Activated effector memory CD4-positive, alpha-beta T cell treated with Interleukin-2 at 50 U/mL for 16 hours (primary cell): ENCODE measurements around the gene SEPHS1.
"Not testable (repeated sequence)": the region's sequence is repeated elsewhere in the genome, so short reads cannot be mapped to it uniquely, and the experiment has no call there.

Source experiments
- DNase-seq: peaks from one replicate; pipeline ENCODE4 v3.0.0-alpha.2; 2020

Gene SEPHS1

GRCh38 chr10:13348216-13349017, at the start of gene SEPHS1:
Gene SEPHS1, minus strand, starts transcription at chr10:13348293. Its CDS starts 3,343 bp downstream, at chr10:13344950.
- peak; percentile 77 for DNase-seq

GRCh38 chr10:13397052-13397451, 49.0 kb upstream of the SEPHS1 start:
- no peak for DNase-seq

GRCh38 chr10:13396369-13396768, 48.3 kb upstream of the SEPHS1 start:
- DNase-seq: no peak

GRCh38 chr10:13395540-13395939, 47.4 kb upstream of the SEPHS1 start:
- no peak for DNase-seq

- DNase-seq: no peak
Measured at GRCh38 chr10:13393640-13394039, 45.5 kb upstream of the SEPHS1 start.

- no peak for DNase-seq
Measured at GRCh38 chr10:13392701-13393100, 44.6 kb upstream of the SEPHS1 start.

GRCh38 chr10:13390604-13391522, 42.8 kb upstream of the SEPHS1 start:
- no peak for DNase-seq

GRCh38 chr10:13388478-13389230, 40.6 kb upstream of the SEPHS1 start:
- DNase-seq: no peak

GRCh38 chr10:13386021-13386420, 37.9 kb upstream of the SEPHS1 start:
- DNase-seq: no peak

- DNase-seq: no peak
Measured at GRCh38 chr10:13383399-13383761, 35.3 kb upstream of the SEPHS1 start.

GRCh38 chr10:13382703-13383398, 34.8 kb upstream of the SEPHS1 start:
- DNase-seq: no peak

GRCh38 chr10:13379061-13379460, 31.0 kb upstream of the SEPHS1 start:
- not testable (repeated sequence) for DNase-seq

- DNase-seq: no peak
Measured at GRCh38 chr10:13376746-13377145, 28.7 kb upstream of the SEPHS1 start.

GRCh38 chr10:13376297-13376696, 28.2 kb upstream of the SEPHS1 start:
- no peak for DNase-seq

GRCh38 chr10:13375791-13376190, 27.7 kb upstream of the SEPHS1 start:
- DNase-seq: no peak

GRCh38 chr10:13373644-13374043, 25.6 kb upstream of the SEPHS1 start:
- no peak for DNase-seq

GRCh38 chr10:13372524-13372923, 24.4 kb upstream of the SEPHS1 start:
- no peak for DNase-seq

GRCh38 chr10:13371897-13372470, 23.9 kb upstream of the SEPHS1 start:
- peak; percentile 16 for DNase-seq

- DNase-seq: no peak
Measured at GRCh38 chr10:13366891-13367290, 18.8 kb upstream of the SEPHS1 start.

- DNase-seq: no peak
Measured at GRCh38 chr10:13365831-13366230, 17.7 kb upstream of the SEPHS1 start.

- no peak for DNase-seq
Measured at GRCh38 chr10:13365243-13365642, 17.1 kb upstream of the SEPHS1 start.

GRCh38 chr10:13360587-13360986, 12.5 kb upstream of the SEPHS1 start:
- no peak for DNase-seq
